ENCODE measurements around the gene GADD45B.

- no peak for TF ChIP-seq CTCF (IDR thresholded peaks at IDR 0.05)
- TF ChIP-seq POLR2AphosphoS5 (IDR thresholded peaks at IDR 0.05; ENCODE audit: low read depth, low read length), result no peak
- TF ChIP-seq REST (IDR thresholded peaks at IDR 0.05; ENCODE audit: insufficient read depth in 1 of 2, low read depth in 2 of 2, low read length in 1 of 2), result no peak
Measured at GRCh38 chr19:2444251-2445002, 31.5 kb upstream of the GADD45B start.

Measured in Panc1 (cell line).